ENCODE measurements around the gene NOS1AP. TPM values are rescaled to one million over a fixed set of nuclear protein-coding genes. Genes with fewer than 3 reads are reported as not detected.

NOS1AP gene
- total RNA-seq, 1 experiment from 2014 or later, result 0.51 TPM

- no peaks in the 10 kb centered on the region for H3K27me3 ChIP-seq
- no peaks in the 10 kb centered on the region for H3K36me3 ChIP-seq
- no peaks in the 10 kb centered on the region for H3K4me1 ChIP-seq
- no peak for DNase-seq
- H3K27ac ChIP-seq, result no peak overlapping the region
- H3K4me3 ChIP-seq, result no peak overlapping the region
- H3K9me3 ChIP-seq (replicated peaks), result no peaks in the 10 kb centered on the region
These were observed 229.5 kb downstream of the NOS1AP start for GRCh38 chr1:162299018-162299417.

GRCh38 chr1:162300057-162300917 is 230.8 kb downstream of the NOS1AP start:
- Histone ChIP-seq H3K4me3 (no peak overlapping the region), H3K36me3 (no peaks in the 10 kb centered on the region), H3K9me3 (replicated peaks) (no peaks in the 10 kb centered on the region), H3K27me3 (no peaks in the 10 kb centered on the region), H3K4me1 (no peaks in the 10 kb centered on the region), H3K27ac (no peak overlapping the region)
- DNase-seq, result no peak

GRCh38 chr1:162301696-162302095 is 232.2 kb downstream of the NOS1AP start:
- no peak overlapping the region for H3K4me3 ChIP-seq
- H3K9me3 ChIP-seq (replicated peaks), result no peaks in the 10 kb centered on the region
- no peaks in the 10 kb centered on the region for H3K27me3 ChIP-seq
- no peaks in the 10 kb centered on the region for H3K4me1 ChIP-seq
- no peak overlapping the region for H3K27ac ChIP-seq
- no peaks in the 10 kb centered on the region for H3K36me3 ChIP-seq
- no peak for DNase-seq

GRCh38 chr1:162302306-162303003 is 233.0 kb downstream of the NOS1AP start:
- H3K9me3 ChIP-seq (replicated peaks), result no peaks in the 10 kb centered on the region
- no peak for DNase-seq
- H3K4me1 ChIP-seq, result no peaks in the 10 kb centered on the region
- H3K27me3 ChIP-seq, result no peaks in the 10 kb centered on the region
- H3K27ac ChIP-seq, result no peak overlapping the region
- no peak overlapping the region for H3K4me3 ChIP-seq
- H3K36me3 ChIP-seq, result no peaks in the 10 kb centered on the region

- Histone ChIP-seq H3K36me3 (no peaks in the 10 kb centered on the region), H3K4me3 (no peak overlapping the region), H3K27ac (no peak overlapping the region), H3K9me3 (replicated peaks) (no peaks in the 10 kb centered on the region), H3K27me3 (no peaks in the 10 kb centered on the region), H3K4me1 (no peaks in the 10 kb centered on the region)
- no peak for DNase-seq
These were observed 233.5 kb downstream of the NOS1AP start for GRCh38 chr1:162303004-162303344.

- no peaks in the 10 kb centered on the region for H3K36me3 ChIP-seq
- no peaks in the 10 kb centered on the region for H3K9me3 ChIP-seq (replicated peaks)
- no peak for DNase-seq
- no peak overlapping the region for H3K27ac ChIP-seq
- no peaks in the 10 kb centered on the region for H3K4me1 ChIP-seq
- no peak overlapping the region for H3K4me3 ChIP-seq
- H3K27me3 ChIP-seq, result no peaks in the 10 kb centered on the region
These were observed 235.2 kb downstream of the NOS1AP start for GRCh38 chr1:162304736-162305135.

GRCh38 chr1:162305969-162306368 is 236.5 kb downstream of the NOS1AP start:
- Histone ChIP-seq H3K27me3 (no peaks in the 10 kb centered on the region), H3K36me3 (no peaks in the 10 kb centered on the region), H3K4me1 (no peaks in the 10 kb centered on the region), H3K9me3 (replicated peaks) (no peaks in the 10 kb centered on the region), H3K4me3 (no peak overlapping the region), H3K27ac (no peak overlapping the region)
- DNase-seq, result peak in 1 of 2 experiments; percentile 25

GRCh38 chr1:162310337-162310736 is 240.8 kb downstream of the NOS1AP start:
- Histone ChIP-seq H3K4me1 (no peaks in the 10 kb centered on the region), H3K27me3 (no peaks in the 10 kb centered on the region), H3K4me3 (no peak overlapping the region), H3K9me3 (replicated peaks) (no peaks in the 10 kb centered on the region), H3K27ac (no peak overlapping the region), H3K36me3 (no peaks in the 10 kb centered on the region)
- DNase-seq, result no peak

- Histone ChIP-seq H3K27me3 (no peaks in the 10 kb centered on the region), H3K27ac (no peak overlapping the region), H3K4me1 (no peaks in the 10 kb centered on the region), H3K36me3 (no peaks in the 10 kb centered on the region), H3K4me3 (no peak overlapping the region), H3K9me3 (replicated peaks) (no peaks in the 10 kb centered on the region)
- no peak for DNase-seq
These were observed 244.7 kb downstream of the NOS1AP start for GRCh38 chr1:162314206-162314605.

- no peaks in the 10 kb centered on the region for H3K27me3 ChIP-seq
- no peaks in the 10 kb centered on the region for H3K9me3 ChIP-seq (replicated peaks)
- no peaks in the 10 kb centered on the region for H3K36me3 ChIP-seq
- H3K4me3 ChIP-seq, result no peak overlapping the region
- H3K4me1 ChIP-seq, result no peaks in the 10 kb centered on the region
- DNase-seq, result no peak
- H3K27ac ChIP-seq, result no peak overlapping the region
These were observed 246.2 kb downstream of the NOS1AP start for GRCh38 chr1:162315673-162316072.

- H3K4me3 ChIP-seq, result no peak overlapping the region
- H3K27me3 ChIP-seq, result no peaks in the 10 kb centered on the region
- H3K9me3 ChIP-seq (replicated peaks), result no peaks in the 10 kb centered on the region
- H3K4me1 ChIP-seq, result no peaks in the 10 kb centered on the region
- no peak overlapping the region for H3K27ac ChIP-seq
- H3K36me3 ChIP-seq, result no peaks in the 10 kb centered on the region
- no peak for DNase-seq
These were observed 246.7 kb downstream of the NOS1AP start for GRCh38 chr1:162316187-162316586.

- no peak for DNase-seq
- H3K9me3 ChIP-seq (replicated peaks), result no peaks in the 10 kb centered on the region
- no peaks in the 10 kb centered on the region for H3K4me1 ChIP-seq
- H3K36me3 ChIP-seq, result no peaks in the 10 kb centered on the region
- H3K27ac ChIP-seq, result no peak overlapping the region
- H3K27me3 ChIP-seq, result no peaks in the 10 kb centered on the region
- no peak overlapping the region for H3K4me3 ChIP-seq
These were observed 248.1 kb downstream of the NOS1AP start for GRCh38 chr1:162317621-162318020.

GRCh38 chr1:162319493-162320175 is 250.1 kb downstream of the NOS1AP start:
- H3K4me3 ChIP-seq, result no peak overlapping the region
- no peaks in the 10 kb centered on the region for H3K27me3 ChIP-seq
- H3K4me1 ChIP-seq, result peaks cover 2% of the 10 kb centered on the region
- peak; percentile 6 to 7 for DNase-seq
- no peak overlapping the region for H3K27ac ChIP-seq
- no peaks in the 10 kb centered on the region for H3K9me3 ChIP-seq (replicated peaks)
- no peaks in the 10 kb centered on the region for H3K36me3 ChIP-seq

GRCh38 chr1:162321809-162322422 is 252.4 kb downstream of the NOS1AP start:
- Histone ChIP-seq H3K9me3 (replicated peaks) (no peaks in the 10 kb centered on the region), H3K36me3 (no peaks in the 10 kb centered on the region), H3K4me3 (no peak overlapping the region), H3K27ac (no peak overlapping the region), H3K27me3 (no peaks in the 10 kb centered on the region), H3K4me1 (peaks cover 9% of the 10 kb centered on the region)
- no peak for DNase-seq

GRCh38 chr1:162323023-162323422 is 253.5 kb downstream of the NOS1AP start:
- Histone ChIP-seq H3K27ac (no peak overlapping the region), H3K9me3 (replicated peaks) (no peaks in the 10 kb centered on the region), H3K27me3 (no peaks in the 10 kb centered on the region), H3K4me1 (peaks cover 9% of the 10 kb centered on the region), H3K36me3 (no peaks in the 10 kb centered on the region), H3K4me3 (no peak overlapping the region)
- DNase-seq, result no peak
